Measurements from ENCODE around the gene GRPR. TPM values are rescaled to one million over a fixed set of nuclear protein-coding genes. Genes with fewer than 3 reads are reported as not detected.
A peak's percentile ranks its signal among the peaks of the same experiment; 100 is the strongest.

The GRPR gene
- total and polyA plus RNA-seq, 4 donors = 0.08 TPM; not detected in 3

GRCh38 chrX:16125520-16126149 lies 2.3 kb downstream of the GRPR start (continued):
- TF ChIP-seq HNF4A (conservative IDR thresholded peaks at IDR 0.05) (peak in 1 of 2 donors; percentile 50), FOXA1 (IDR thresholded peaks at IDR 0.05) (no peak)

- no peak overlapping the region for H3K27ac ChIP-seq (ENCODE audit: low read depth in 1 of 2, low read length in 2 of 2)
- no peak for DNase-seq (ENCODE audit: low spot score)
- no peaks in the 10 kb centered on the region for H3K36me3 ChIP-seq (ENCODE audit: control insufficient read depth in 4 of 4, insufficient read depth in 3 of 4, low read depth in 1 of 4, low read length in 3 of 4)
- H3K4me3 ChIP-seq (ENCODE audit: low read depth in 1 of 3, low read length in 3 of 3) = no peak overlapping the region
- H3K9me3 ChIP-seq (ENCODE audit: control insufficient read depth in 4 of 4, low read length in 3 of 4) = no peaks in the 10 kb centered on the region
- TF ChIP-seq YY1 (IDR thresholded peaks at IDR 0.05) (no peak), GABPA (IDR thresholded peaks at IDR 0.05 in 1 of 2, conservative IDR thresholded peaks at IDR 0.05 in 1 of 2) (no peak), JUND (IDR thresholded peaks at IDR 0.05) (no peak), REST (IDR thresholded peaks at IDR 0.05) (no peak), HNF4A (conservative IDR thresholded peaks at IDR 0.05) (no peak), CTCF (IDR thresholded peaks at IDR 0.05; ENCODE audit: low read depth, low read length, missing input control) (no peak), NR2F2 (IDR thresholded peaks at IDR 0.05) (no peak), TAF1 (conservative IDR thresholded peaks at IDR 0.05) (no peak), RXRA (IDR thresholded peaks at IDR 0.05) (no peak), FOXA2 (IDR thresholded peaks at IDR 0.05) (no peak), ZBTB33 (IDR thresholded peaks at IDR 0.05) (no peak), FOXA1 (IDR thresholded peaks at IDR 0.05) (no peak), SP1 (IDR thresholded peaks at IDR 0.05) (no peak), EGR1 (IDR thresholded peaks at IDR 0.05; ENCODE audit: low read depth in 2 of 2) (no peak), HNF4G (IDR thresholded peaks at IDR 0.05) (no peak), MAX (IDR thresholded peaks at IDR 0.05) (no peak), RAD21 (IDR thresholded peaks at IDR 0.05) (no peak), ATF3 (IDR thresholded peaks at IDR 0.05) (no peak)
- H3K4me1 ChIP-seq (ENCODE audit: control insufficient read depth in 4 of 4, insufficient read depth in 4 of 4, low read length in 3 of 4) = peaks cover 2 to 4% (median 3%) of the 10 kb centered on the region in 4 donors
- 60% methylated on average over 2 of the region's 2 CpGs for WGBS
- H3K27me3 ChIP-seq (ENCODE audit: control insufficient read depth in 4 of 4, insufficient read depth in 4 of 4, low read length in 3 of 4) = no peaks in the 10 kb centered on the region
- no peak overlapping the region for H3K9ac ChIP-seq (ENCODE audit: low read depth in 1 of 2, low read length in 2 of 2)
Measured at GRCh38 chrX:16130707-16131106, 7.3 kb downstream of the GRPR start.
